GM13977 (cell line): Measurements from ENCODE around the gene MPC1.

Source experiments
- DNase-seq: peaks from one replicate; pipeline ENCODE4 v3.0.0; 2012; ENCODE audit warnings: low spot score
- in situ Hi-C: fragments of 300-500 bp; cut with MboI; formaldehyde crosslinking; loops from one replicate; pipeline ENCODE4 v1.12.0; 2022; ENCODE audit warnings: low sequenced_read_pairs, low pct_unique_long_range_greater_than_20kb, mixed read lengths, inconsistent platforms; ENCODE audit not compliant: unreplicated experiment
- TF ChIP-seq, protein P1 (sequence below): IDR thresholded peaks from 2 replicates; pipeline ENCODE4 v1.5.1; 2012; ENCODE audit warnings: mild to moderate bottlenecking, control low read depth; ENCODE audit not compliant: insufficient read depth; ENCODE audit errors: extremely low read depth, missing control alignments

Gene MPC1

DNA sequence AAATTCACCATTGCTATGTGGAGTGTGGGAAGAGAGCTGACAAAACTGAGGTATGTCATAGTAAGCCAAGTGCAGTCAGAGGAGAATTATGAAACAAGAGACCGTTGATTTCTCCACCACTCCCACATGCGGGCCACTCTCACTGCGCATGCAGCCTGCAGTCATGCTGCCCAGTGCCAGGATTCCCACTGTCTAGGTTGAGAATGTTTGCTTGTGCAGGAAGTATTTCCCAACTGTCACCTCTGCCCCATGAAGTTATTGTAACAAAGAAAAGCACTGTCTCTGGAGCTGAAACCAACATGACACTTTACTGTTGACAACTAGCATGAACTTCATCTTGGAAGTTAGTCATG lies 21.7 kb downstream of the MPC1 start:
- TF ChIP-seq, protein P1, sequence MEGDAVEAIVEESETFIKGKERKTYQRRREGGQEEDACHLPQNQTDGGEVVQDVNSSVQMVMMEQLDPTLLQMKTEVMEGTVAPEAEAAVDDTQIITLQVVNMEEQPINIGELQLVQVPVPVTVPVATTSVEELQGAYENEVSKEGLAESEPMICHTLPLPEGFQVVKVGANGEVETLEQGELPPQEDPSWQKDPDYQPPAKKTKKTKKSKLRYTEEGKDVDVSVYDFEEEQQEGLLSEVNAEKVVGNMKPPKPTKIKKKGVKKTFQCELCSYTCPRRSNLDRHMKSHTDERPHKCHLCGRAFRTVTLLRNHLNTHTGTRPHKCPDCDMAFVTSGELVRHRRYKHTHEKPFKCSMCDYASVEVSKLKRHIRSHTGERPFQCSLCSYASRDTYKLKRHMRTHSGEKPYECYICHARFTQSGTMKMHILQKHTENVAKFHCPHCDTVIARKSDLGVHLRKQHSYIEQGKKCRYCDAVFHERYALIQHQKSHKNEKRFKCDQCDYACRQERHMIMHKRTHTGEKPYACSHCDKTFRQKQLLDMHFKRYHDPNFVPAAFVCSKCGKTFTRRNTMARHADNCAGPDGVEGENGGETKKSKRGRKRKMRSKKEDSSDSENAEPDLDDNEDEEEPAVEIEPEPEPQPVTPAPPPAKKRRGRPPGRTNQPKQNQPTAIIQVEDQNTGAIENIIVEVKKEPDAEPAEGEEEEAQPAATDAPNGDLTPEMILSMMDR = no peak
- DNase-seq = no peak
- in situ Hi-C loops = no loop called here

DNA sequence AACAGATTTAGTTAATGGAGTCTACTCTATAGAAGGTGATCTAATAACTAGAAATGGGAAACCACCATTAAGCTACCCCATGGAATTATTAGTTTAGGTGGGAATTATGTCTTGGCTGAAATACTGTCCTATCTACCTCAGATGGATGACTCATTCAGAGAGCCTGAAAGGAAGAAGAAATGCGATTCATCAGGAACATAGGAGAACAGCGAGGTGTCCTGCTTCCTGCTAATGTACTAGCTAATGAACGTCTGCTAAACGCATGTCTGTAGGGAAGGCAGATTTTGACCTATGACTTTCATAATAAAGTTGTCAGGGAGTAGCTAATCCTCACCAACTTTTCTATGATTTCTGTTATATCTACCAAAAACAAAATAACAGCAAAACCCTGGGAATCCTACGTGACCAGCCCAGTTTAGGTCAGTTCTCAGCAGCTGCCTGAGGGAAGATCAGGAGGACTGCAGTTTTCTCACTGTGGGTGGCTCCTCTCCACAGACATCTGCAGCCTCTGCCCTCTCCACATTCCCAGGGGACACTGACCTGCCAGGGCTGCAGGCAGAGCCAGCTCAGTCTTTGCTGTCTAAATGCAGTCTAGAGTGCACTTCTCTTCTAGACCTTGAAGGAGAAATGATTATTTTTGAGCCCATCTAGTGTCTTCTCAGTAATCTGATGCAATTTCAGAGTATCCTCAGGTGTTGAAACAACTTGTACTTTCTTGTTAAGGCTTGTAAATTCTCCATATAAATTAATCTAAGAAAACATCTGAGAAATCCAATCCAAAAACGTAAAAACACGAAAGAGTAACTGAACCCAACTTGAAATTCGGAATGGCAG lies 22.3 kb downstream of the MPC1 start:
- in situ Hi-C loops = no loop called here
- TF ChIP-seq, protein P1 = no peak
- no peak for DNase-seq

DNA sequence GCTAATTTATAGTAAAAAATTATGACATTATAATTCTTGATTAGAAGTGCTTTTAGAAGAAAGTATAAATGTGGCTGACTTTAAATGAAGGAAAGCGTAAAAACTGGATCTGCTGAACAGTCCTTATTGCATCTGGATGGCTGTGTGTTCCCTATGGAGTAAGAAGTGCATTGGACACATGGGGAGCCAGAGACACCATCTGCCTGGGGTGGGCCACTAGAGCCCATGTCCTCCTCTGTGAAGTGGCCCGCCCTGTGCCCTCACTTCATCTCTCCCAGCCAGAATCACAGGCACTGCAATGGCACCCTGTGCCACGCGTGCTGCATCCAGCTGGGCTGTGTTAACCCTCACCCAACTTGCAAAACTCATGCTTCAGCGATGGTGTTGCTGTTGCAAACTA lies 27.2 kb downstream of the MPC1 start:
- in situ Hi-C loops = no loop called here
- TF ChIP-seq, protein P1 = no peak
- no peak for DNase-seq

DNA sequence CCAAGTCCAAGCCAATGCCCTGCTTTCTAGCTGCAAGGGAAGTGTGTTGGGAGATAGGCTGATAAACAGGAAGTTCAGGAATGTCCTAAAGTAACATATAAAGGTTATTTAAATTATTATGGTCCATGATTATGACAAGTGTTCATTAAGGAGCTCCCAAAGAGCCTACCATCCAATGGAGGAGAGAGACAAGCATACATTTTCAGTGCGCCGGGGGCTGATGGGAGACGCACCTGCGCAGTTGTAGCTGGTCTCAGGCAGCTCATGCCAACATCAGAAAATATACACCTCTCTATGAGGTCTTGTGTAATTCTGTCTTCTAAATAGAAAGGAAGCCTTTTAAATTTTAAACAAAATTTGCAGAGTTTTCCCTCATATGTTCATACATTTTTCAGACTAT lies 27.8 kb downstream of the MPC1 start:
- in situ Hi-C loops = no loop called here
- TF ChIP-seq, protein P1 = no peak
- DNase-seq = no peak

DNA sequence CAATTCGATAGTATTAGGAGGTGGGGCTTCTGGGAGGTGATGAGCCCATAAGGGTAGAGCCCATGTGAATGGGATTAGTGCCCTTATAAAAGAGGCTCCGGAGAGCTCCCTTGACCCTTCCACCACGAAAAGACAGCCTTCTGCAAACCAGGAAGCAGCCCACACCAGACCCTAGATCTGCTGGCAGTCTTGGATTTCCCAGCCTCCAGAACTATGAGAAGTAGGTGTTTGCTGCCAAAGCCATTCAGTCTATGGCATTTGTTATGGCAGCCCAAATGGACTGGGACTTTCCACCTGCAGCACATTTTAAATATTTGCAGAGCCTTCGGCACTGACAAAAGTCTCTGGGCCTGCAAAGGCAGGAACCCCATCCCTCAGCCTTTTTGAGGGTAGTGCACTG lies 28.6 kb downstream of the MPC1 start:
- DNase-seq = no peak
- in situ Hi-C loops = no loop called here
- TF ChIP-seq, protein P1 = no peak

DNA sequence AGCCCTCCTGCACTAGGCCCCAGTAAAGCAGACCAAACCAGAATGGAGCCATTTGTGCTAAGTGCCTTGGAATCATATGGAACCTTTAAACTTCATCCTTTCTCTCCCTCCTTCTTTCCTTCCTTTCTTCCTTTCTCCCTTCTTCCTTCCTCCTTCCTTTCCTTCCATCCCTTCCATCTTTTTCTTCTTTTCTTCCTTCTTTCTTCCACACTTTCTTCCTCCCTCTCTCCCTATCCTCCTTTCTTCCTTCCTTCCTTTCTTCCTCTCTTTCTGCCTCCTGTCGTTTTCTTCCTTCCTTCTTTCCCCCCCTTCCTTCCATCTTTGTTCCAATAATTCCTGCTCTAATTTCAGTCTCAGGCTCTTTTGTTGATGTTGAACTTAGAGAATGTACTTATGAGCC lies 29.2 kb downstream of the MPC1 start:
- in situ Hi-C loops = no loop called here
- no peak for DNase-seq
- TF ChIP-seq, protein P1 = no peak
